GM21717 (cell line): ENCODE results near the gene PTGES3.
"Not testable (repeated sequence)": the region's sequence is repeated elsewhere in the genome, so short reads cannot be mapped to it uniquely, and the experiment has no call there.

Experiments used
- ATAC-seq: cut with Tn5 transposase; IDR thresholded peaks from one replicate; pipeline ENCODE4 v1.9.1; 2021; ENCODE audit warnings: mild to moderate bottlenecking, moderate library complexity; ENCODE audit not compliant: unreplicated experiment

PTGES3 gene

DNA sequence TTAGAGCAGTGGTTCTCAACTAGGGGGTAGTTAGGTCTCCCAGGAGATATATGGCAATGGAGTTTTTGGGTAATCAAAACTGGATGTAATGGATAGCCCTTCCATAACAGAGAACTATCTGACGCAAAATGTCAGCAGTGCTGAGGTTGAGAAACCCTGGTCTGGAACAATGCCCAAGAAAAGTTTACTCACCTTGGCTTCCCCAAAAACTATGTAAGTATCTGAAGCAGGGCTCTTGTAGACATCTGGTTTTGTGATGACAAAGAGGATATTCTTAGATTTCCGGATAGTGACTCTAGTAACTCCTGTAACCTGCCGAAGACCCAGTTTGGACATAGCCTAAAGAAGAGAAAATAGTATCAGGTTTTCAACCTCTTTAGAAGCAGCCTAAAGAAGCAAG lies 25.3 kb upstream of the PTGES3 start:
- no peak for ATAC-seq

DNA sequence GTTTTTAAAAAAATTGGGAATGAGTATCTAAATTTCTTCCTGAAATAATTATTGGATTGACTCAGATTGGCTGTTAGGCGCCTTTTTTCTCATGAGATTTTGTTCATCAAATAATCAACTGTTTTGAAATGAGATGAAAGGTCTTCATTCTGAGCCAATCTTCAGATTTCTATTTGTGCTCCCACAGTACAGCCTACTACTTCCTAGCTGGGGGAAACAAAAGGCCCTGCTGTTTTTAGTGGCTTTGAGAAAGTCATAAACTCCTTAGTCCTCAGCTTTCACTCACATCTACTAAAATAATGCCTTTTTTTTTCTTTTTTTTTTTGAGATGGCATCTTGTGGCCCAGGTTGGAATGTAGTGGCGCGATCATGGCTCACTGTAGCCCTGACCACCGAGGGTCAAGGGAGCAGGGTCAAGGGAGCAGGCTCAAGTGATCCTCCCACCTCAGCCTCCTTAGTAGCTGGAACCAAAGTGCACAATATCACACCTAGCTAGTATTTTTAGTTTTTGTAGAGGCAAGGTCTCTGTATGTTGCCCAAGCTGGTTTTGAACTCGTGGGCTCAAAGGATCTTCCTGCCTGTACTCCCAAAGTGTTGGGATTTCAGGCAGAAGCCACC lies 21.8 kb upstream of the PTGES3 start:
- no peak for ATAC-seq

DNA sequence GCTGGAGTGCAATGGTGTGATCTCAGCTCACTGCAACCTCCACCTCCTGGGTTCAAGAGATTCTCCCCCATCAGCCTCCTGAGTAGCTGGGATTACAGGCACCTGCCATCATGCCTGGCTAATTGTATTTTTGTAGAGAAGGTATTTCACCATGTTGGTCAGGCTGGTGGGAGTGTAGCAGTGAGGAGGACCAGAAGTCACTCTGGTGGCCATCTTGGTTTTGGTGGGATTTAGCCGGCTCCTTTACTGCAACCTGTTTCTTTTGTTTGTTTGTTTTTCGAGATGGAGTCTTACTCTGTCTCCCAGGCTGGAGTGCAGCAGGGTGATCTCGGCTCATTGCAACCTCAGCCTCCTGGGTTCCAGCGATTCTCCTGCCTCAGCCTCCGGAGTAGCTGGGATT lies 16.4 kb upstream of the PTGES3 start:
- ATAC-seq, result not testable (repeated sequence)

DNA sequence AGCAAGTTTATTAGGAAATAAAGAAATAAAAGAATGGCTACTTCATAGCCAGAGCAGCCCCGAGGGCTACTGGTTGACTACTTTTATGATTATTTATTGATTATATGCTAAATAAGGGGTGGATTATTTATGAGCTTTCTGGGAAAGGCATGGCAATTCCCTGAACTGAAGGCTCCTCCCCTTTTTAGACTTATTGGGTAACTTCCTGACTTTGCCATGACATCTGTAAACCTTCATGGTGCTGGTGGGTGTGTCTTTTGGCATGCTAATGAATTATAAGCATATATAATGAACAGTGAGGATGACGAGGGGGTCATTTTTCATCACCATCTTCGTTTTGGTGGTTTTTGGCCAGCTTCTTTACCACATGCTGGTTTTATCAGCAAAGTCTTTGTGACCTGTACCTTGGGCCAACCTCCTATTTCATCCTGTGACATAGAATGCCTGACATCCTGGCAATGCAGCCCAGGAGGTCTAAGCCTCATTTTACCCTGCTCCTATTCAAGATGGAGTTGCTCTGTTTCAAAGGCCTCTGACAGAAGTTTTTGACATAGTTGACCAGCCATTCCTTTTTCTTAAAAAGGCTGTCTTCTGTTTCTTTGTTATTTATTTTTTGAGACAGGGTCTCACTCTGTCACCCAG lies 11.1 kb upstream of the PTGES3 start:
- no peak for ATAC-seq

DNA sequence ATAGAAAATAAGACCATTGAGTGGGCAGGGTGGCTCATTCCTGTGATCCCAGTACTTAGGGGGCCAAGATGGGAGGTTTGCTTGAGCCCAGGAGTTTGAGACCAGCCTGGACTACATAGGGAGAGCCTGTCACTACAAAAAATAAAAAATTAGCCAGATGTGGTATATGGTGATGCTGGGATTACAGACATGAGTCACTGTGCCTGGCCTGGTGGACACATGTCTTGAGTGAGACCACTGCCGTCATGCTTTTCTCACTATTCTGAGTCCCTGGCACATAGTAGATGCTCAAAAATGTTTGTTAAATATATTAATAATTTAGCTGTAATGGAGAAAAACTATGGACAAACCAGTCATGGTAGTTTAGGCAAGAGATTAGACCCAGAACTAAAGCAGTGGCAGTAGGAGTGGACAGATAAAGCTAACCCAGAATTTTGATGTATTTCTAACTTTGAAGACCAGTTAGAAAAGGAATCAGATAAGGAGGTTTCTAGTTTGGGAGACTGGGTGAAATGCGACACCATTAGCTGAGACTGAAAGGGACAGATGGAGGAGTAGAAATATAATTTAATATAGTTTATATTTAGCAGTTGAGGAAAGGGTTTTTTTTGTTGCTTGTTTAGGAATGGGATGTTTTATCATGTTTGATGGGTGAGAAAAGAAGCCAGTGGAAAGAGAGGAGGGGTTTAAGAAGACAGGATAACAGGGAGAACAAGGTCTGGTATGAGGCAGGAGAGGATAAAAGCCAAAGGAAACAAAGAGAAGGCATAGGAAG lies 7.4 kb upstream of the PTGES3 start:
- ATAC-seq, result no peak

DNA sequence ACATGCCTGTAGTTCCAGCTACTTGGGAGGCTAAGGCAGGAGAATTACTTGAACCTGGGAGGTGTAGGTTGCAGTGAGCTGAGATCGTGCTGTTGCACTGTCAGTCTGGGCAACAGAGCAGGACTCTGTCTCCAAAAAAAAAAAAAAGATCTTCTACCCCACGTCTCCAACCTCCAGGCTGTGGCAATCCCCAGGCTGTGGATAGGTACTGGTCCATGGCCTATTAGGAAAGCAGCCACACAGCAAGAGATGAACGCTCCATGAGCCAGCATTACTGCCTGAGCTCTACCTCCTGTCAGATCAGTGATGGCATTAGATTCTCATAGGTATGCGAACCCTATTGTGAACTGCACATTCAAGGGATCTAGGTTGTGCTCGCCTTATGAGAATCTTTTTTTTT lies 6.1 kb upstream of the PTGES3 start:
- ATAC-seq, result no peak

DNA sequence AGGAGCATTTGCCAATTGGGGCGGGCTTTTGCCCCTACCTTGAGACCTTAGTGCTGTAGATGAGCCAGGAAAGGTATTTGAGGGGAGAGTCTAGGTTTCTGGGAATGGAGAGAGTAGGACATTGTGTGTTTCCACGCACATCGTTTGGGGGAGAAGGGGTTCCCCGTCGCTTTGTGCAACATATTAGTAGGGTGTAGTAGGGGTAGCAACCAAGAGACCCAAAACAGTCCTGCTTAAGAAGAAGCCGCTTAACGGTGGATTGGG lies 694 bp upstream of the PTGES3 start:
- no peak for ATAC-seq

DNA sequence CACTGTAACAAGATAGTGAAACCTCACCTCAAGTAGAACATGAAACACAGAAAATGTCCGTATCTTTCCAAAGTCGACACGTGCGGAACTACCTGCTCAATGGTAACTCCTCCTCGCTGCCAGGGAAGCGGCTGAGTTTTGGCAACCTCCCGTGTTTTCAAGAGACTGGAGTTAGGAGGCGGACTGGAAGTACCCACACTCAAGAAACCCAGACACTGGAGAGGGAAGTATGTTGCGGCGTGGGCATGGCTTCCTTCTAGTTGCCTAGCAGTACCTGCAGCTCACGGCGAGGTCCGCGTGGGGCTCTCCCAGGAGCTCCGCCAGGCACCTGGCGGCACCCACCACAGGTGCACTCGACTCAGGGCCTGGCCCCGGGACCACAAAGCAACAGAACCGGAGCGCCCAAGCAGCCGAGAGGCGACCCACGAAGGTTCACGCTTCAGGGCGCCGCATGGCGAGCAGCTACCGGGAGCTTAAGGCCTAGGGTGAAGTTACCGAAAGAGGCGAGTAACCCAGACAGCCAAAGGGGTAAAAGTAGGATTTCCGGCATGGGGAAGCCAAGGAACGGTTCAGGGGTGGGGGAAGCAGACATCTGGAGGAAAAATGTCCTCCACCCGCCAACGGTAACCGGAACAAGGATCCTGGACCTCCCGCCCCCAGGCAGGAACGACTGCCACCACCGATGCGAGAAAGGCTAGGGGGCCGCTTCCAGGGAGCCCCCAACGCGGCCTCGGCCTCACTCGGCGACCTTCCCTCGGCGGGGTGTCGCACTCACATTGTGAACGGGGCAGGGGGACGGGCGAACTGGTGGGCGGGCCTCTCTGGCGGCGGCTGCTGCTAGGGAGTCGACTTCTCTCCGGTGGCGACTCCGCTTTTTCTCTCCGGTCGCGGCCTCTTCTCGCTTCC lies 608 bp downstream of the PTGES3 start:
- ATAC-seq, result peak; percentile 13

DNA sequence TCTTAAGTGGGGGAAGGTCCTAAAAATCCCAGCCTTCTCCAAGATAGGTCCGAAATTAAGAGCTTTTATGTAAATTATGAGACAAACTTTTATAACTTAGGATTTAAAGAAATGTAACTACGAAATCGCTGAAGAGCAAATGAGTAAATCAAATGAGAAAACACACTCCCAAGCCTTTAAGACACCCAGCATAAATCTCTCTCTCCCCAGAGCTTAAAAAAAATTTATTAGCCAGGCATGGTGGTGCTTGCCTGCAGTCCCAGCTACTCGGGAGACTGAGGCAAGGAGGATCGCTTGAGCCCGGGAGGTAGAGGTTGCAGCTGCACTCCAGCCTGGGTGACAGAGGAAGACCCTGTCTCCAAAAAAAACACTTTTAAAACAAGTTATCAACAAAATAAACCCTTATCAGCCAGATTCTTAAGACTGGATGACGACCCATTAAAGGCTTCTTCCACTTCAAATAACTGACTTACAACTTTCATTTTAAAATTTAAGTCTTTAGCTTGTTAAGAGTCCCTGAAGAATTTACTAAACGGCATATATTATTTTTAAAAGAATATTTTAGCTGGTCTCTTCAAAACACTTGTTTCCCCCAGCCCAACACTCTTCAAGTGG lies 3.2 kb downstream of the PTGES3 start:
- ATAC-seq, result no peak

DNA sequence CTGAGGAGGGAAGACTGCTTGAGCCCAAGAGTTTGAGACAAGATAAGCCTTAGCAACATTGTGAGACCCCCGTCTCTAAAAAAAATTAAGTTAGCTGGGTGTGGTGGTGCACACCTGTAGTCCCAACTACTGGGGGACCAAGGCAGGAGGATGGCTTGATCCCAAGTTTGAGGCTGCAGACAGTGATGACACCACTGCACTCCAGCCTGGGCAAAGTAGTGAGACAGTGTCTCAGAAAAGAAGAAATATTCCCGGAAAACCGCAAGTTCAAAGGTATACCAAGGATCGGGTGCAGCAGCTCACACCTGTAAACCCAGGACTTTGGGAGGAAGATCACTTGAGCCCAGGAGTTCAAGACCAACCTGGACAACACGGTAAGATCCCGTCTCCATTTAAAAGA lies 5.8 kb downstream of the PTGES3 start:
- no peak for ATAC-seq

DNA sequence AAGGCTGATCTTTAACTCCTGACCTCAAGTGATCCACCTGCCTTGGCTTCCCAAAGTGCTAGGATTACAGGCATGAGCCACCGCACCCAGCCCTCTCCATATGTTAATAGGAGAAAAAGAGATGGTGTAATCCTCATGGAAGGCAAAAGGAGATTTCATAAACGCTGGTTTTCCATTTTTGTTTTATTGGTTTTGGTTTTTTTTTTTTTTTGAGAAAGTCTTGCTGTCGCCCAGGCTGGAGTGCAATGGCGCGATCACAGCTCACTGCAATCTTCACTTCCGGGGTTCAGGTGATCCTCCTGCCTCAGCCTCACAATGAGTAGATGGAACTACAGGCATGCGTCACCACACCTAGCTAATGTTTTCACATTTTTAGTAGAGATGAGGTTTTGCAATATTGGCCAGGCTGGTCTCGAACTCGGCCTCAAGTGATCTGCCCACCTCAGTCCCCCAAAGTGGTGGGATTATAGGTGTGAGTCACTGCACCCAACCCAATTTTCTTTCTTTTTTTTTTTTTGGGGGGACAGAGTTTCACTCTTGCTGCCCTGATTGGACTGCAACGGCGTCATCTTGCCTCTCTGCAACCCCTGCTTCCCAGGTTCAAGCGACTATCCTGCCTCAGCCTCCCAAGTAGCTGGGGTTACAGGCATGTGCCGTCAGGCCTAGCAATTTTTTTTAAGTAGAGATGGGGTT lies 8.1 kb downstream of the PTGES3 start:
- ATAC-seq, result no peak

DNA sequence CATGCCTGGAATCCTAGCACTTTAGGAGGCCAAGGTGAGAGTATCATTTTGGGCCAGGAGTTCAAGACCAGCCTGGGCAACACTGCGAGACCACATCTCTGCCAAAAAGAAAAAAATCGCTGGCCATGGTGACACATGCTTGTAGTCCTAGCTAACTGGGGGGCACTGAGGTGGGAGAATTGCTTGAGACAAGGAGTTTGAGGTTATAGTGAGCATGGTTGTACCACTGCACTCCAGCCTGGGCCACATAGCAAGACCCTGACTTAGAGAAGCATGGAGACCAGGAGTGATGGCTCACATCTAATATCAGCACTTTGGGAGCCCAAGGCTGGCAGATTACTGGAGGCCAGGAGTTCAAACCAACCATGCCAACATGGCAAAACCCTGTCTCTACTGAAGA lies 9.2 kb downstream of the PTGES3 start:
- no peak for ATAC-seq

DNA sequence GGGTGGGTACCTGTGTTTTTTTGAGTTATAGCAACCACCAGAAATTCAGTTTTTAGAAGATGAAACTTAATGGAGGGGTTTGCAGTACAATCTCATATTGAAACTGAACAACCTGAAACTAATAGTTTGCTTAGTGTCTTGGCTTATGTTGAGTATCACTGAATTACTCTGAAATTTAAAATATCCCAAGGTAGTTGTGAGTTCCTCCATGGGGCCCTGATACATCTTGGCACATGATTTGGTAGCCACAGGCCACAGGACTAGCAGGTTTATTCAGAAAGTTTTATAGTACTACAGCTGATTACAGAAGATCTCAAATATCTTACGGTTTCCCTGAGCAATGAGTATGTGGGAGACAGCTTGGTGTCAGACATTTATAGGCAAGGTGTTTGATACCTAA lies 10.4 kb downstream of the PTGES3 start:
- ATAC-seq, result peak; percentile 63

DNA sequence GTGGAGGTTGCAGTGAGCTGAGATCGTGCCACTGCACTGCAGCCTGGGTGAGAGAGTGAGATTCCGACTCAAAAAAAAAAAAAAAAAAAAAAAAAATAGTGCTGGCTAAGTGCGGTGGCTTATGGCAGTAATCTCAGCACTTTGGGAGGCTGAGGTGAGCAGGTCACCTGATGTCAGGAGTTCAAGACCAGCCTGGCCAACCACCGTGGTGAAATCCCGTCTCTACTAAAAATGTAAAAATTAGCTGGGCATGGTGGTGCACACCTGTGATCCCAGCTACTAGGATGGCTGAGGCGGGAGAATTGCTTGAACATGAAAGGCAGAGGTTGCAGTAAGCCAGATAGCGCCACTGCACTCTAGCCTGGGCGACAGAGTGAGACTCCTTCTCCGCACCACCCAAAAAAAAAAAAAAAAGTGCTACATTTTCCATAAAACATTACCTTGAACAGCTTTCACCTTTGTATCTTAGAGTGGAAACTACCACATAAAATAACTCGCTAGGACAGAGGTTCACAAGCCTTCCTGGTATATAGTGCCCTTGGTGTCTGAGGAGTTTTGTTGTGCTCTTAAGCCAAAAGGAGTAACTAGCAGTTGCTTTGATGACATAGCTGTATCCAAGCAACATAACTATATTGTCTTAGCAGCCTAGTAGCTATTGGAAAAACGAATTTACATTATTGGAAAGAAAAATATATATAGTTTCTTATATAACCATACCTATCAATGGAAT lies 11.1 kb downstream of the PTGES3 start:
- ATAC-seq, result no peak

DNA sequence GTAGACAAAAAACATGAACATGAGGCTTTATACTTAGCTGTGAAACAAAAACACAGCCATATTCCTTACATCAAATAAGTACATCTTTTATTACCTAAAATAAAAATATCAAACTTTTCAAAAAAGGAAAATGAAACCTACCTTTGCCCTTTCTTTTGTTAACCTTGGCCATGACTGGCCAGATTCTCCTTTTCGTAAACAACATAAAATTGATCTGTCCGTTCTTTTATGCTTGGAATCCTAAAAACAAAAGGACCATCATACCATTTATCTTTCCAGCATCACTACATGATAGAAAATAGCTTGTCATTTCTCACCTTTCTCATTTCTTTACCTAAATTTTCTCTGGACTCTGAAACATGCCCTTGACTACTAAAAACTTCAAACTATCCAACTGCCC lies 16.5 kb downstream of the PTGES3 start:
- no peak for ATAC-seq

DNA sequence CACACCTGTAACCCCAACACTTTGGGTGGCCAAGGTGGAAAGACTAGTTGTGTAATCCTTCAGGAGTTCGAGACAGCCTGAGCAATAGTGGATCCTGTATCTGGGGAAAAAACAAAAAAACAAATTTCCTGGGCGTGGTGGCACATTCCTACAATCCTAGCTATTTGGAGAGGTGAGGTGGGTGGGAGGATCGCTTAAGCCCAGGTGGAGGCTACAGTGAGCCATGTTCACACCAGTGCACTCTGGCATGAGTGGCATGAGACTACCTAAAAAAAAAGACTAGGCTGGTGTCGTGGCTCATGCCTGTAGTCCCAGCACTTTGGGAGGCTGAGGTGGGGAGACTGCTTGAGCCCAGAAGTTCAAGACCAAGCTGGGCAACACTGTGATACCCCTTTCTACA lies 17.2 kb downstream of the PTGES3 start:
- no peak for ATAC-seq

DNA sequence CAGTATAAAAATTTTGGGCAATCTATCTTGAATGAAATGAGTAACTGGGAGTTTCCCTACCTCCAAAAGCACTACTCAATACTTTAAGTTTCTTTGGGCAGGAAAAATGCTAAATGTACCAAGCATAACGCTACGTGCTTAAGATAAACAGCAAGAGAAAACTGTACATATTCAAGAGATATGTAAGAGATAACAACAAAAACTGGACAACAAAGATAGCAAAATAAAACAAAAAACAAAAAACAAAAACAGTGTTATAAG lies 20.0 kb downstream of the PTGES3 start:
- no peak for ATAC-seq

DNA sequence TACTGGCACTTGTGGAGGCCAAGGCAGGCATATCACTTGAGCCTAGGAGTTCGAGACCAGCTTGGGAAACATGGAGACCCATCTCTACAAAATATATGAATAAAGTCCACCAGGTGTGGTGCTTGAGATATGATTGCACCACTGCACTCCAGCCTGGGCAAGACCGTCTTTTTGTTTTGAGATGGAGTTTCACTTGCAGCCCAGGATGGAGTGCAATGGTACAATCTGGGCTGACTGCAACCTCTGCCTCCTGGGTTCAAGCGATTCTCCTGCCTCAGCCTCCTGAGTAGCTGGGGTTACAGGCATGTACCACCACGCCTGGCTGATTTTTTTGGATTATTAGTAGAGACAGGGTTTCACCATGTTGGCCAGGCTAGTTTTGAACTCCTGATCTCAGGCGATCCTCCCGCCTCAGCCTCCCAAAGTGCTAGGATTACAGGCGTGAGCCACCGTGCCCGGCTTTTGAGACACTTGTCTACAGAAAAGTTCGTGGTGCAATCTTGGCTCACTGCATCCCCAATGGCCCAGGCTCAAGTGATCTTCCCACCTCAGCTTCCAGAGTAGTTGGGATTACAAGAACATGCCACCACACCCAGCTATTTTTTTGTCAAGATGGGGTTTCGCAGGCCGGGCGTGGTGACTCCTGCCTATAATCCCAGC lies 26.0 kb downstream of the PTGES3 start:
- ATAC-seq, result no peak

DNA sequence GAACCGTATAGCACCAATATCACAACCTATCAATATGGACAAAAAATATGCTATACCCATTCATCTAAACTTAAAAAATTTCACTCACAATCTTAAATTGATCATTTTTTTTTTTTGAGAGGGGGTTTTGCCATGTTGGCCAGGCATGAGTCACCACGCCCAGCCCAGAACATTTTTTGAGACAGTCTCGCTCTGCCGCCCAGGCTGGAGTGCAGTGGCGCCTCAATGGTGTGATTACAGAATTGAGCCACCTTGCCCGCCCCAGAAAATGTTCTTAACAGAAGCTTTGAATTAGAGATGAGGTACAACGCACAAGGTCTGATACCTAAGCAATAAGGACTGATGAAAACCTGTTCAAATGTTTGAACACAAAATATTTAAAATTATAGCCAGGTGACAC lies 26.5 kb downstream of the PTGES3 start:
- no peak for ATAC-seq

DNA sequence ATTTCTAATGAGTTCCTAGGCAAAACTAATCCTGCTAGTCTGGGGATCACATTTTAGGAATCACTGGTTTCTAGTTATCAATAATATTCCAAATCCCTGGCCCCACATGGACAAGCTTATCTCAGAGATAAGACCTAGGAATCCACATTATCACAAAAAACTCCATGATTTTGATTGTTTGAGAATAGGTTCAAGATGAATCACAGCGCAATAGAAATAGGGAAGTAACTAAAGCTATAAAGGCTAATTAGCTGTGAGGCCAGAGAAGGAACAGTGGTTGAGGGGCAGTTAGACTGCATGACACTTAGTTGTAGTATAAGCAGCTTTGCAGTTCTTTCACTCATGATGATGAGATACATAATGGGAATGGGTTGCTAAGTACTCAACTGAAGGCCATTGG lies 29.2 kb downstream of the PTGES3 start:
- ATAC-seq, result no peak
